Measurements from ENCODE around the gene PP2D1. TPM values are rescaled to one million over a fixed set of nuclear protein-coding genes. Genes with fewer than 3 reads are reported as not detected.
"Not testable (repeated sequence)": the region's sequence is repeated elsewhere in the genome, so short reads cannot be mapped to it uniquely, and the experiment has no call there.

Gene PP2D1
- total RNA-seq, 1 donor from 2014 or later = not detected

DNA sequence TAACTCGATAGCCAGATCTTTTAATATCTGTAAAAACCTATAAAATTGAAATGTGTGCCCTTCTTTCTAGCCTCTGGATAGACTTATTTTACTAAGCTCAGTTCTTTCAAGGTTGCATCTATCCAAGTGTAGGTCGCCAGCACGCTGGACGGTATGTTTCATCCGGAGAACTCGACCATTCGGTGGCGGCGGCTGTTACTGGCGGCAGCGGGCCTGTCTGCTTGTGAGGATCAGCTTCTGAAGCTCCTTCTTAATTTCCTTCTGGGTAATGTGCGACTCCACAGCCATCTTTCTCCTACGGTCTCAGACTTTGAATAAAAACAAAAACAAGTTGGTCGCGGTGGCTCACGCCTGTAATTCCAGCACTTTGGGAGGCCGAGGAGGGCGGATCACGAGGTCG lies 4.1 kb downstream of the PP2D1 start:
- no peak overlapping the region for H3K27ac Mint-ChIP-seq
- H3K27me3 Mint-ChIP-seq (ENCODE audit: insufficient read depth) = no peaks in the 10 kb centered on the region
- H3K9me3 Mint-ChIP-seq = no peaks in the 10 kb centered on the region
- no peaks in the 10 kb centered on the region for H3K36me3 Mint-ChIP-seq (ENCODE audit: low read depth)
- intact Hi-C loops (cut with micrococcal nuclease) = no loop called here
- H3K4me1 Mint-ChIP-seq (ENCODE audit: low read depth) = no peaks in the 10 kb centered on the region
- no peak overlapping the region for H3K4me3 Mint-ChIP-seq
- DNase-seq (ENCODE audit: low spot score) = no peak

- intact Hi-C loops (cut with micrococcal nuclease) = no loop called here
- Mint-ChIP-seq H3K27me3 (ENCODE audit: insufficient read depth) (no peaks in the 10 kb centered on the region), H3K9me3 (peaks cover 5% of the 10 kb centered on the region), H3K27ac (no peak overlapping the region), H3K4me3 (no peak overlapping the region), H3K4me1 (ENCODE audit: low read depth) (no peaks in the 10 kb centered on the region), H3K36me3 (ENCODE audit: low read depth) (no peaks in the 10 kb centered on the region)
- no peak for DNase-seq (ENCODE audit: low spot score)
Measured at GRCh38 chr3:20001932-20002331, 10.1 kb downstream of the PP2D1 start.

- Mint-ChIP-seq H3K36me3 (ENCODE audit: low read depth) (peaks cover 3% of the 10 kb centered on the region), H3K4me1 (ENCODE audit: low read depth) (no peaks in the 10 kb centered on the region), H3K9me3 (peaks cover 5% of the 10 kb centered on the region), H3K27ac (no peak overlapping the region), H3K4me3 (no peak overlapping the region), H3K27me3 (ENCODE audit: insufficient read depth) (no peaks in the 10 kb centered on the region)
- DNase-seq (ENCODE audit: low spot score) = no peak
- intact Hi-C loops (cut with micrococcal nuclease) = no loop called here
Measured at GRCh38 chr3:19997502-19997901, 14.6 kb downstream of the PP2D1 start.

- H3K27ac Mint-ChIP-seq = no peak overlapping the region
- no peak for DNase-seq (ENCODE audit: low spot score)
- no peaks in the 10 kb centered on the region for H3K4me1 Mint-ChIP-seq (ENCODE audit: low read depth)
- H3K27me3 Mint-ChIP-seq (ENCODE audit: insufficient read depth) = no peaks in the 10 kb centered on the region
- intact Hi-C loops (cut with micrococcal nuclease) = no loop called here
- H3K36me3 Mint-ChIP-seq (ENCODE audit: low read depth) = peaks cover 5% of the 10 kb centered on the region
- peaks cover 5% of the 10 kb centered on the region for H3K9me3 Mint-ChIP-seq
- no peak overlapping the region for H3K4me3 Mint-ChIP-seq
Measured at GRCh38 chr3:19994796-19995195, 17.3 kb downstream of the PP2D1 start.

DNA sequence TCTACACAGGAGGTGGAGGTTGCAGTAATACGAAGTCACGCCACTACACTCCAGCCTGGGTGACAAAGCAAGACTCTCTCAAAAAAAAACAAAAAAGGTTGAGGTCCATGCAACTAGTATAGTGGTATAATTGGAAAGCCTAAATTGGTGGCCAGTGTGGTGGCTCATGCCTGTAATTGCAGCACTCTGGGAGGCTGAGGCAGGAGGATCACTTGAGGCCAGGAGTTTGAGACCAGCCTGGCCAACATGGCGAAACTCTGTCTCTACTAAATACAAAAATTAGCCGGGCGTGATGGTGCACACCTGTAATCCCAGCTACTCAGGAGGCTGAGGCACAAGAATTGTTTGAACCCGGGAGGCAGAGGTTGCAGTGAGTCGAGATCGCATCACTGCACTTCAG lies 23.2 kb downstream of the PP2D1 start:
- H3K27me3 Mint-ChIP-seq (ENCODE audit: insufficient read depth); H3K4me3 Mint-ChIP-seq; H3K27ac Mint-ChIP-seq; H3K9me3 Mint-ChIP-seq; DNase-seq (ENCODE audit: low spot score); H3K4me1 Mint-ChIP-seq (ENCODE audit: low read depth); intact Hi-C loops (cut with micrococcal nuclease): not testable (repeated sequence)
- peaks cover 14% of the 10 kb centered on the region for H3K36me3 Mint-ChIP-seq (ENCODE audit: low read depth)

DNA sequence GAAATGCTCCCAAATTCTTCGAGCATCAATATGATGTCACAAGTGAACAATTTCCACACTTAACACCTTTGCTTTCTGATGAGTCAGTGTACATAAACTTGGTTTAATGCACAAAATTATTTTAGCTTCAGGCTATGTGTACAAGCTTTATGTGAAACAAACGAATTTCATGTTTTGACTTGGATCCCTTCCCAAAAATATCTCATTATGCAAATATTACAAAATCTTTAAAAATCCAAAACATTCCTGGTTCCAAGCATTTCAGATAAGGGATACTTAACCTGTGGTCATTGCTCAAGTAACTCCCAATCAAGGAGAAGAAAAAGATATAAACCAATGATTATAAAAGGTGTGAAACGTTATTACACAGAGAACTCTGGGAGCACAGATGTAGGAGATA lies 40.0 kb downstream of the PP2D1 start:
- H3K4me1 Mint-ChIP-seq (ENCODE audit: low read depth) = peaks cover 34% of the 10 kb centered on the region
- H3K27me3 Mint-ChIP-seq (ENCODE audit: insufficient read depth) = no peaks in the 10 kb centered on the region
- H3K9me3 Mint-ChIP-seq = no peaks in the 10 kb centered on the region
- H3K27ac Mint-ChIP-seq = no peak overlapping the region
- H3K4me3 Mint-ChIP-seq = no peak overlapping the region
- DNase-seq (ENCODE audit: low spot score) = no peak
- intact Hi-C loops (cut with micrococcal nuclease) = no loop called here
- H3K36me3 Mint-ChIP-seq (ENCODE audit: low read depth) = peaks cover 36% of the 10 kb centered on the region

DNA sequence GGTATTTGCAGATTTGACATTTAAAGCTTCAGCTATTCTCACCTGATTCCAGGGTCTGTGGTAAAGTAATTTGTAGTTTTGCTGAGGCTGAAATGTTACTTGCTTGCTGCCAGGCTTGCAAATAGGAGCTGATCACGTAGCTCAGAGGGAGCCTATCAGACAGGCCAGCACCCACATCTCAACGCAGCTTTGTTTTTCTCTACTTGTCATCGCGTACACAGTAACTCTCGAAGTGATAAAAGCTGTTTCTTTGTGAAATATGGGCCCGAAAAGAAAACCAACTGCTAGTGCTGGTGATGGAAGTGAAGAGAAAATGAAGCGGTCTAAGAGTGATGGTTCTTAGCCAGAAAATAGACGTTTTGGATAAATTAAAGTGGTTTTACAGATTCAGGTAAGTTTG lies 41.7 kb downstream of the PP2D1 start:
- H3K4me3 Mint-ChIP-seq = no peak overlapping the region
- H3K4me1 Mint-ChIP-seq (ENCODE audit: low read depth) = peaks cover 42% of the 10 kb centered on the region
- DNase-seq (ENCODE audit: low spot score) = no peak
- no peak overlapping the region for H3K27ac Mint-ChIP-seq
- H3K36me3 Mint-ChIP-seq (ENCODE audit: low read depth) = peaks cover 31% of the 10 kb centered on the region
- no peaks in the 10 kb centered on the region for H3K9me3 Mint-ChIP-seq
- intact Hi-C loops (cut with micrococcal nuclease) = no loop called here
- H3K27me3 Mint-ChIP-seq (ENCODE audit: insufficient read depth) = no peaks in the 10 kb centered on the region

DNA sequence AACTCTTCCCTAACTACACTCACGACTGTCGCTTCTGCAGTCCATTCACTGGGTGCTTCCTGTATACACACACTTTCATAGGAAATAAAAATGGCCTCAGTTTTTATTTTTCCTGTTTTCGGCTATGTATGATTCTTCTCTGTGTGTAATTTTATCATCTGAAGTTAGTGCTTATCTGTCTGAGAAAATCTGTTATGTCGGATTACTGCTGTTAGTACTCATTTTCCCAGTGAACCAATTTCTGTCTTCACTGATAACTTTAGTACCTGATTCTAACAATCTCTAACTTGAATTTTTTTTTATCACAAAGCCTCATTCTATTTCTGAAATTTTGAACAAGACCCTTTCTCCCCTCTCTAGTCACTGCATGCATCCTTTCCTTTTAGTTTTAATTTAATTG lies 44.3 kb downstream of the PP2D1 start:
- Mint-ChIP-seq H3K36me3 (ENCODE audit: low read depth) (peaks cover 27% of the 10 kb centered on the region), H3K4me3 (no peak overlapping the region), H3K9me3 (no peaks in the 10 kb centered on the region), H3K4me1 (ENCODE audit: low read depth) (peaks cover 37% of the 10 kb centered on the region), H3K27me3 (ENCODE audit: insufficient read depth) (no peaks in the 10 kb centered on the region), H3K27ac (no peak overlapping the region)
- no peak for DNase-seq (ENCODE audit: low spot score)
- intact Hi-C loops (cut with micrococcal nuclease) = no loop called here

GRCh38 chr3:19967208-19967607 lies 44.9 kb downstream of the PP2D1 start:
- peaks cover 23% of the 10 kb centered on the region for H3K36me3 Mint-ChIP-seq (ENCODE audit: low read depth)
- H3K27me3 Mint-ChIP-seq (ENCODE audit: insufficient read depth) = no peaks in the 10 kb centered on the region
- no peak for DNase-seq (ENCODE audit: low spot score)
- peaks cover 35% of the 10 kb centered on the region for H3K4me1 Mint-ChIP-seq (ENCODE audit: low read depth)
- intact Hi-C loops (cut with micrococcal nuclease) = no loop called here
- no peak overlapping the region for H3K4me3 Mint-ChIP-seq
- H3K27ac Mint-ChIP-seq = no peak overlapping the region
- no peaks in the 10 kb centered on the region for H3K9me3 Mint-ChIP-seq

GRCh38 chr3:19961960-19962359 lies 50.1 kb downstream of the PP2D1 start:
- no peak overlapping the region for H3K27ac Mint-ChIP-seq
- peaks cover 25% of the 10 kb centered on the region for H3K36me3 Mint-ChIP-seq (ENCODE audit: low read depth)
- no peaks in the 10 kb centered on the region for H3K27me3 Mint-ChIP-seq (ENCODE audit: insufficient read depth)
- no peak for DNase-seq (ENCODE audit: low spot score)
- H3K4me1 Mint-ChIP-seq (ENCODE audit: low read depth) = peaks cover 24% of the 10 kb centered on the region
- H3K9me3 Mint-ChIP-seq = no peaks in the 10 kb centered on the region
- intact Hi-C loops (cut with micrococcal nuclease) = no loop called here
- no peak overlapping the region for H3K4me3 Mint-ChIP-seq

GRCh38 chr3:19960696-19961095 lies 51.4 kb downstream of the PP2D1 start:
- Mint-ChIP-seq H3K4me1 (ENCODE audit: low read depth) (peaks cover 17% of the 10 kb centered on the region), H3K4me3 (no peak overlapping the region), H3K27ac (no peak overlapping the region), H3K27me3 (ENCODE audit: insufficient read depth) (no peaks in the 10 kb centered on the region), H3K9me3 (no peaks in the 10 kb centered on the region), H3K36me3 (ENCODE audit: low read depth) (peaks cover 25% of the 10 kb centered on the region)
- intact Hi-C loops (cut with micrococcal nuclease) = no loop called here
- no peak for DNase-seq (ENCODE audit: low spot score)

DNA sequence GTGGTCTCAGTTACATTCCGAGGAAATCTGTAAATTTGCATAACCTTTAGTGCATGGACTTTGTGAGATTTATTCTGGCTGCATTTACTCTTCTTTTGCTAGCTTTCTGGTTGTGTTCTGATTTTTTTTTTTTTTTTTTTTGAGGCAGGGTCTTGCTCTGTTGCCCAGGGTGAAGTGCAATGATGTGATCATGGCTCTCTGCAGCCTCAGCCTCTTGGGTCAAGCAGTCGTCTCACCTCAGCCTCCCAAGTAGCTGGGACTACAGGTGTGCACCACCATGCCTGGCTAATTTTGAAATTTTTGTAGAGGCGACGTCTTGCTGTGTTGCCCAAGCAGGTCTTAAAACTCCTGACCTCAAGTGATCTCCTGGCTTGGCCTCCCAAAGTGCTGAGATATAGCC lies 52.6 kb downstream of the PP2D1 start:
- peaks cover 33% of the 10 kb centered on the region for H3K36me3 Mint-ChIP-seq (ENCODE audit: low read depth)
- H3K27me3 Mint-ChIP-seq (ENCODE audit: insufficient read depth) = no peaks in the 10 kb centered on the region
- H3K27ac Mint-ChIP-seq = no peak overlapping the region
- peaks cover 17% of the 10 kb centered on the region for H3K4me1 Mint-ChIP-seq (ENCODE audit: low read depth)
- DNase-seq (ENCODE audit: low spot score) = no peak
- H3K9me3 Mint-ChIP-seq = no peaks in the 10 kb centered on the region
- intact Hi-C loops (cut with micrococcal nuclease) = no loop called here
- H3K4me3 Mint-ChIP-seq = no peak overlapping the region

DNA sequence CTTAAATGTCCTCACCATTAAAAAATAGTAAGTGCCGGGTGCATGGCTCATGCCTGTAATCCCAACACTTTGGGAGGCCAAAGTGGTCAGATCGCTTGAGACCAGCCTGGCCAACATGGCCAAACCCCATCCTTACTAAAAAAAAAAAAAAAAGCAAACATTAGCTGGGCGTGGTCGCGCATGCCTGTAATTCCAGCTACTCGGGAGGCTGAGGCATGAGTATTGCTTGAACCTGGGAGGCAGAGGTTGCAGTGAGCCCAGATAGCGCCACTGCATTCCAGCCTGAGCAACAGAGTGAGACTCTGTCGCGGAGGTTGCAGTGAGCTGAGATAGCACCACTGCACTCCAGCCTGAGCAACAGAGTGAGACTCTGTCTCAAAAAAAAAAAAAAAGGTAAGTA lies 54.7 kb downstream of the PP2D1 start:
- DNase-seq (ENCODE audit: low spot score) = not testable (repeated sequence)
- H3K36me3 Mint-ChIP-seq (ENCODE audit: low read depth) = peaks cover 41% of the 10 kb centered on the region

GRCh38 chr3:19954676-19955075 lies 57.4 kb downstream of the PP2D1 start:
- no peaks in the 10 kb centered on the region for H3K27me3 Mint-ChIP-seq (ENCODE audit: insufficient read depth)
- H3K4me1 Mint-ChIP-seq (ENCODE audit: low read depth) = peaks cover 28% of the 10 kb centered on the region
- H3K36me3 Mint-ChIP-seq (ENCODE audit: low read depth) = peaks cover 42% of the 10 kb centered on the region
- no peak overlapping the region for H3K27ac Mint-ChIP-seq
- H3K4me3 Mint-ChIP-seq = no peak overlapping the region
- intact Hi-C loops (cut with micrococcal nuclease) = no loop called here
- DNase-seq (ENCODE audit: low spot score) = no peak
- H3K9me3 Mint-ChIP-seq = no peaks in the 10 kb centered on the region

More for the DNA sequence above, 54.7 kb downstream of the PP2D1 start:
- H3K9me3 Mint-ChIP-seq; H3K4me3 Mint-ChIP-seq; H3K27me3 Mint-ChIP-seq (ENCODE audit: insufficient read depth); intact Hi-C loops (cut with micrococcal nuclease); H3K27ac Mint-ChIP-seq: not testable (repeated sequence)
- H3K4me1 Mint-ChIP-seq (ENCODE audit: low read depth) = peaks cover 14% of the 10 kb centered on the region
